T-helper 1 cell (primary cell): ENCODE data around the gene CDX1.

Experiments
- DNase-seq, 5 donors: peaks; one replicate each; pipeline ENCODE4 v3.0.0-alpha.2; 2012 to 2020
- total RNA-seq, 4 donors: gene quantifications; one replicate each; lab custom pipeline; 2026; lab: John Stamatoyannopoulos, UW

The CDX1 gene
- 0 reads per million in 4 donors for total RNA-seq

GRCh38 chr5:150166650-150167511 is at the start of gene CDX1:
Gene CDX1, plus strand, starts transcription at chr5:150166778. Its CDS starts 99 bp downstream, at chr5:150166877.
- DNase-seq, result no peak

GRCh38 chr5:150117945-150118560 is 48.5 kb upstream of the CDX1 start:
- DNase-seq, result no peak

GRCh38 chr5:150118561-150119229 is 47.9 kb upstream of the CDX1 start:
- DNase-seq, result no peak

GRCh38 chr5:150119421-150120061 is 47.0 kb upstream of the CDX1 start:
- no peak for DNase-seq

GRCh38 chr5:150120062-150120441 is 46.5 kb upstream of the CDX1 start:
- no peak for DNase-seq

- DNase-seq, result no peak
Measured at GRCh38 chr5:150120617-150121447, 45.7 kb upstream of the CDX1 start.

- DNase-seq, result no peak
Measured at GRCh38 chr5:150121448-150122157, 45.0 kb upstream of the CDX1 start.

- peak in 1 of 5 donors; percentile 52 for DNase-seq
Measured at GRCh38 chr5:150122158-150122510, 44.4 kb upstream of the CDX1 start.

GRCh38 chr5:150122536-150123481 is 43.8 kb upstream of the CDX1 start:
- DNase-seq, result no peak

- DNase-seq, result no peak
Measured at GRCh38 chr5:150123542-150123941, 43.0 kb upstream of the CDX1 start.

GRCh38 chr5:150124111-150124557 is 42.4 kb upstream of the CDX1 start:
- no peak for DNase-seq

- no peak for DNase-seq
Measured at GRCh38 chr5:150124596-150124995, 42.0 kb upstream of the CDX1 start.

- no peak for DNase-seq
Measured at GRCh38 chr5:150125334-150125733, 41.2 kb upstream of the CDX1 start.

GRCh38 chr5:150126199-150126920 is 40.2 kb upstream of the CDX1 start:
- no peak for DNase-seq

GRCh38 chr5:150126921-150127265 is 39.7 kb upstream of the CDX1 start:
- DNase-seq, result no peak

GRCh38 chr5:150129454-150129812 is 37.1 kb upstream of the CDX1 start:
- no peak for DNase-seq

GRCh38 chr5:150129813-150130492 is 36.6 kb upstream of the CDX1 start:
- peak in 2 of 5 donors; percentile 11 to 30 for DNase-seq

- DNase-seq, result no peak
Measured at GRCh38 chr5:150130493-150130922, 36.1 kb upstream of the CDX1 start.

- no peak for DNase-seq
Measured at GRCh38 chr5:150131461-150131860, 35.1 kb upstream of the CDX1 start.
